GM18868 (cell line): ENCODE measurements around the gene KIRREL1.

Experiments used
- ATAC-seq: cut with Tn5 transposase; IDR thresholded peaks from one replicate; pipeline ENCODE4 v1.9.1; 2021; ENCODE audit warnings: mild to moderate bottlenecking, moderate library complexity; ENCODE audit not compliant: unreplicated experiment

KIRREL1 gene

GRCh38 chr1:157971769-157972168 lies 21.7 kb upstream of the KIRREL1 start:
- no peak for ATAC-seq

- ATAC-seq = no peak
Measured at GRCh38 chr1:157975228-157975950, 18.1 kb upstream of the KIRREL1 start.

- no peak for ATAC-seq
Measured at GRCh38 chr1:157976888-157977287, 16.6 kb upstream of the KIRREL1 start.

- ATAC-seq = no peak
Measured at GRCh38 chr1:157978586-157979403, 14.7 kb upstream of the KIRREL1 start.

- ATAC-seq = no peak
Measured at GRCh38 chr1:157982136-157982535, 11.3 kb upstream of the KIRREL1 start.

- no peak for ATAC-seq
Measured at GRCh38 chr1:157983787-157984186, 9.7 kb upstream of the KIRREL1 start.

GRCh38 chr1:157984469-157984868 lies 9.0 kb upstream of the KIRREL1 start:
- no peak for ATAC-seq

GRCh38 chr1:157985473-157985872 lies 8.0 kb upstream of the KIRREL1 start:
- ATAC-seq = no peak

GRCh38 chr1:157988002-157988401 lies 5.4 kb upstream of the KIRREL1 start:
- no peak for ATAC-seq

- no peak for ATAC-seq
Measured at GRCh38 chr1:157992031-157992832, 1.2 kb upstream of the KIRREL1 start.

GRCh38 chr1:157992833-157993146 lies 655 bp upstream of the KIRREL1 start:
- no peak for ATAC-seq

- ATAC-seq = no peak
Measured at GRCh38 chr1:157993918-157994605, 617 bp downstream of the KIRREL1 start.

- ATAC-seq = no peak
Measured at GRCh38 chr1:157994704-157995582, 1.5 kb downstream of the KIRREL1 start.

- ATAC-seq = no peak
Measured at GRCh38 chr1:157995583-157996169, 2.2 kb downstream of the KIRREL1 start.

GRCh38 chr1:157996433-157996832 lies 3.0 kb downstream of the KIRREL1 start:
- ATAC-seq = no peak

GRCh38 chr1:158000507-158000906 lies 7.1 kb downstream of the KIRREL1 start:
- ATAC-seq = no peak

- ATAC-seq = no peak
Measured at GRCh38 chr1:158002022-158002630, 8.7 kb downstream of the KIRREL1 start.

GRCh38 chr1:158002631-158003405 lies 9.4 kb downstream of the KIRREL1 start:
- no peak for ATAC-seq
